PC-3 (cell line): ENCODE data around the gene ATP8A2.

ENCODE experiments used
- EZH2 ChIP-seq: fragments of 300-600 bp; sonication (generic); IDR thresholded peaks from one replicate; pipeline ENCODE4 v1.6.1; 2017; ENCODE audit warnings: antibody characterized with exemption, mild to moderate bottlenecking, low read length; ENCODE audit not compliant: unreplicated experiment
- EZH2phosphoT487 ChIP-seq: fragments of 300-600 bp; sonication (generic); IDR thresholded peaks from 2 replicates; pipeline ENCODE4 v1.6.1; 2018; ENCODE audit warnings: mild to moderate bottlenecking, antibody characterized with exemption, low read length, borderline replicate concordance
- TF ChIP-seq, protein P1 (sequence below): fragments of 300-600 bp; sonication (generic); conservative IDR thresholded peaks from 2 replicates; pipeline ENCODE4 v1.5.1; 2017; ENCODE audit warnings: antibody characterized with exemption, low read depth, mild to moderate bottlenecking, low read length

DNA sequence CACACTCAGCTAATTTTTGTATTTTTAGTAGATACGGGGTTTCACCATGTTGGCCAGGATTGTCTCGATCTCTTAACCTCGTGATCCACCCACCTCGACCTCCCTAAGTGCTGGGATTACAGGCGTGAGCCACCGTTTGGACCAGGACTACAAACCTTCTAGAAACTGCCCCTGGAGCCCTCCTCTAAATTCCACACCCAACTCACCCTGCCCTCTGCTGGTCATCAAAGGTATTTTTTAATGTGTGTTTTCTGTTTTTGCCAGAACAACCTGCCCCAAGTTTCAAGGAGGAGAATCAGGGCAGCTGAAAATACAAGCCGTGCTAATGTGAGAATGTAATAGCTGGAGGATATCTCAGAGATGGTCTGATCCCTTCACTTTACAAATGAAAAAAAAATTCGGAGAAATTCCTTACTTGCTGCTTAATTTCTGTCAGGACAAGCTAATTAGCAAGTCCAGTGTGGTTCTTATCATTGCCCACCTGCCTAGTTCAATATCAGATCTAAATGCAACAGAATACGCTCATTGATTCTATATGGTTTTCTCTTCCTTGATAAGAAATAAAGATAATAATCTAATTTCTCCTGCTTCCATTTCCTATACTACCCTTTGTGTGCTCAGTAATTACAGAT is 4.1 kb downstream of the ATP8A2 start:
- TF ChIP-seq, protein P1, sequence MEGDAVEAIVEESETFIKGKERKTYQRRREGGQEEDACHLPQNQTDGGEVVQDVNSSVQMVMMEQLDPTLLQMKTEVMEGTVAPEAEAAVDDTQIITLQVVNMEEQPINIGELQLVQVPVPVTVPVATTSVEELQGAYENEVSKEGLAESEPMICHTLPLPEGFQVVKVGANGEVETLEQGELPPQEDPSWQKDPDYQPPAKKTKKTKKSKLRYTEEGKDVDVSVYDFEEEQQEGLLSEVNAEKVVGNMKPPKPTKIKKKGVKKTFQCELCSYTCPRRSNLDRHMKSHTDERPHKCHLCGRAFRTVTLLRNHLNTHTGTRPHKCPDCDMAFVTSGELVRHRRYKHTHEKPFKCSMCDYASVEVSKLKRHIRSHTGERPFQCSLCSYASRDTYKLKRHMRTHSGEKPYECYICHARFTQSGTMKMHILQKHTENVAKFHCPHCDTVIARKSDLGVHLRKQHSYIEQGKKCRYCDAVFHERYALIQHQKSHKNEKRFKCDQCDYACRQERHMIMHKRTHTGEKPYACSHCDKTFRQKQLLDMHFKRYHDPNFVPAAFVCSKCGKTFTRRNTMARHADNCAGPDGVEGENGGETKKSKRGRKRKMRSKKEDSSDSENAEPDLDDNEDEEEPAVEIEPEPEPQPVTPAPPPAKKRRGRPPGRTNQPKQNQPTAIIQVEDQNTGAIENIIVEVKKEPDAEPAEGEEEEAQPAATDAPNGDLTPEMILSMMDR: peak; percentile 61
- no peak for TF ChIP-seq EZH2phosphoT487
- TF ChIP-seq EZH2: no peak
